Measurements from ENCODE around the gene ADNP. TPM values are rescaled to one million over a fixed set of nuclear protein-coding genes. Genes with fewer than 3 reads are reported as not detected.

ADNP gene
- total and polyA plus RNA-seq, 2 of the 13 experiments (the other 11 are each of a cell fraction or from before 2014, with no cell fraction given): 21.0 to 21.5 TPM

DNA sequence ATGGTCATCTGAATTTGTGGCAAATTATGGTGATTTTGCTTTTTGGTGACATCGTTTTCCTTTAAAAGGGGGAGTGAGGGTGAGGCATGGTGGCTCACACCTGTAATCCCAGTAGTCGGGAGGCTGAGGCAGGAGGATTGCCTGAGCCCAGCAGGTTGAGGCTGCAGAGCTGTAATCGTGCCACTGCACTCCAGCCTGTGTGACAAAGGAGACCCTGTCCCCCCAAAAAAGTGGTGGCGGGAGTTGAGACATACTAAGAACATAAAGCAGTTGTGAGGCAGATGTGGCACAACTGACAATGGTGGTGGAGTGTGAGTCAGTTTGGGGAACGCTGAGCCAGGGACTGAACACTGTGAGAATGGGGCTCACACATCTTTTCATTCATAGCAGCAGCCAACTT, 45.5 kb downstream of the ADNP start (continued):
- no peak for TF ChIP-seq ARNTL (CRISPR knock-in tag; IDR thresholded peaks at IDR 0.05)
- TF ChIP-seq ZKSCAN5 (CRISPR knock-in tag; IDR thresholded peaks at IDR 0.05): no peak
- TF ChIP-seq, protein P1, sequence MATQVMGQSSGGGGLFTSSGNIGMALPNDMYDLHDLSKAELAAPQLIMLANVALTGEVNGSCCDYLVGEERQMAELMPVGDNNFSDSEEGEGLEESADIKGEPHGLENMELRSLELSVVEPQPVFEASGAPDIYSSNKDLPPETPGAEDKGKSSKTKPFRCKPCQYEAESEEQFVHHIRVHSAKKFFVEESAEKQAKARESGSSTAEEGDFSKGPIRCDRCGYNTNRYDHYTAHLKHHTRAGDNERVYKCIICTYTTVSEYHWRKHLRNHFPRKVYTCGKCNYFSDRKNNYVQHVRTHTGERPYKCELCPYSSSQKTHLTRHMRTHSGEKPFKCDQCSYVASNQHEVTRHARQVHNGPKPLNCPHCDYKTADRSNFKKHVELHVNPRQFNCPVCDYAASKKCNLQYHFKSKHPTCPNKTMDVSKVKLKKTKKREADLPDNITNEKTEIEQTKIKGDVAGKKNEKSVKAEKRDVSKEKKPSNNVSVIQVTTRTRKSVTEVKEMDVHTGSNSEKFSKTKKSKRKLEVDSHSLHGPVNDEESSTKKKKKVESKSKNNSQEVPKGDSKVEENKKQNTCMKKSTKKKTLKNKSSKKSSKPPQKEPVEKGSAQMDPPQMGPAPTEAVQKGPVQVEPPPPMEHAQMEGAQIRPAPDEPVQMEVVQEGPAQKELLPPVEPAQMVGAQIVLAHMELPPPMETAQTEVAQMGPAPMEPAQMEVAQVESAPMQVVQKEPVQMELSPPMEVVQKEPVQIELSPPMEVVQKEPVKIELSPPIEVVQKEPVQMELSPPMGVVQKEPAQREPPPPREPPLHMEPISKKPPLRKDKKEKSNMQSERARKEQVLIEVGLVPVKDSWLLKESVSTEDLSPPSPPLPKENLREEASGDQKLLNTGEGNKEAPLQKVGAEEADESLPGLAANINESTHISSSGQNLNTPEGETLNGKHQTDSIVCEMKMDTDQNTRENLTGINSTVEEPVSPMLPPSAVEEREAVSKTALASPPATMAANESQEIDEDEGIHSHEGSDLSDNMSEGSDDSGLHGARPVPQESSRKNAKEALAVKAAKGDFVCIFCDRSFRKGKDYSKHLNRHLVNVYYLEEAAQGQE (IDR thresholded peaks at IDR 0.05; ENCODE audit: borderline replicate concordance in 1 of 2, low read depth in 1 of 2, low read length in 2 of 2): no peak
- no peak for TF ChIP-seq ATRX (CRISPR knock-in tag; IDR thresholded peaks at IDR 0.05; ENCODE audit: borderline replicate concordance)
- TF ChIP-seq TP53 (CRISPR knock-in tag; conservative IDR thresholded peaks at IDR 0.05): no peak
- TF ChIP-seq ATF2 (CRISPR knock-in tag; IDR thresholded peaks at IDR 0.05): no peak
- TF ChIP-seq MAFF (IDR thresholded peaks at IDR 0.05; ENCODE audit: low read depth, low read length): no peak

DNA sequence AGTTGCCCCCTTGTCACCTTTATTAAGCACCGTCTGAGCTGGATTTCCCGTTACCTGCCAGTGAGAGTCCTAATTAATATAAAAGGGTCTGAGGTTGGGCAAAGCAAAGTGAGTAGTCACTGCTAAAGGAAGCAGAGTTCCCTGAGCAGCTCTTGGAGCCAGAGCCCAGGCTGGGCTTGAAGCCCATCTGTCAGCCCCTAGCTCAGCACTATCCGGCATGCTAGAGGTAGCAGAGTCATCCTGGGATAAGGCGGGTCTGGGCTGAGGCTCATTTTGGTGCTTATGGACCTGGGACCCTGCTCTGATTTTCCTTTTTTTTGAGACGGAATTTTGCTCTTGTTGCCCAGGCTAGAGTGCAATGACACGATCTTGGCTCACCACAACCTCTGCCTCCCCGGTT, 46.2 kb downstream of the ADNP start:
- no peaks in the 10 kb centered on the region for H3K79me2 ChIP-seq (ENCODE audit: insufficient read depth, low read length)
- 93% methylated on average over 7 of the region's 7 CpGs for WGBS (ENCODE audit: low lambda C conversion rate)
- intact Hi-C loops (cut with micrococcal nuclease; ENCODE audit: unreplicated experiment) (no loop called here), in situ Hi-C loops (cut with HindIII; ENCODE audit: extremely low pct_ligation_motif_present, low pct_unique_long_range_greater_than_20kb) (no loop called here)
- H3K9me3 ChIP-seq (ENCODE audit: low read length): no peaks in the 10 kb centered on the region
- no peak overlapping the region for H3K9ac ChIP-seq (ENCODE audit: insufficient read depth, low read depth, low read length)
- H3K4me1 ChIP-seq (ENCODE audit: insufficient read depth, low read length): peaks cover 9% of the 10 kb centered on the region
- peak; percentile 42 for ATAC-seq
- FAIRE-seq: no peak
- no peak overlapping the region for H3K4me3 ChIP-seq (replicated peaks in 1 of 3; ENCODE audit: insufficient read depth in 1 of 3, low read depth in 2 of 3, low read length in 3 of 3)
- H3K4me2 ChIP-seq (ENCODE audit: low read depth, low read length): no peak overlapping the region
- TF ChIP-seq ZNF83 (CRISPR knock-in tag; IDR thresholded peaks at IDR 0.05; ENCODE audit: borderline replicate concordance): 0 out of 2 replicates have a peak, but pooled peaks have one; percentile 36
- no peak for TF ChIP-seq PHF5A (CRISPR knock-in tag; IDR thresholded peaks at IDR 0.05; ENCODE audit: low read depth, unreplicated experiment)
- TF ChIP-seq SIN3A (IDR thresholded peaks at IDR 0.05; ENCODE audit: borderline replicate concordance, low read depth, low read length): no peak
- peaks cover 3% of the 10 kb centered on the region; the same call in 1 of the 2 replicates for H4K20me1 ChIP-seq (ENCODE audit: insufficient read depth, low read length)
- no peaks in the 10 kb centered on the region for H3K27me3 ChIP-seq (ENCODE audit: control insufficient read depth in 1 of 2, insufficient read depth in 2 of 2, low read length in 2 of 2)
- peaks cover 0 to 13% of the 10 kb centered on the region in 2 experiments; a peak in 2 of 5 replicates for H3K36me3 ChIP-seq (replicated peaks in 1 of 2; ENCODE audit: control insufficient read depth in 1 of 2, insufficient read depth in 2 of 2, low read length in 2 of 2)
- no peak for DNase-seq (ENCODE audit: low spot score)
- no TSS peak for BruUV-seq (replicated peaks)
- H3K27ac ChIP-seq (ENCODE audit: extremely low read length, insufficient read depth, low read length): no peak overlapping the region
- ChIA-PET POLR2A (interaction anchor here (2.5 kb wide), 1 partner anchor 10 kb away, joined by 10 read pairs; no protein-coding TSS in a partner anchor), CTCF (ENCODE audit: low intra/inter-chr PET ratio, low total read pairs) (no interaction called here)
- H2AFZ ChIP-seq (ENCODE audit: low read length): no peak overlapping the region

All from HepG2 (cell line).